Prostate gland (tissue), 2 donors: Measurements from ENCODE around the gene MRTFB. TPM values are rescaled to one million over a fixed set of nuclear protein-coding genes. Genes with fewer than 3 reads are reported as not detected.

Experiments used
- DNase-seq: peaks from one replicate; pipeline ENCODE4 v3.0.0-alpha.2; 2019; ENCODE audit warnings: low spot score
- H3K27ac ChIP-seq, 2 donors: fragments of 200-600 bp; sonication (generic); 2 replicates each; pipeline ENCODE4 v1.5.1; 2017 to 2019
- H3K27me3 ChIP-seq: fragments of 200-600 bp; sonication (generic); replicated peaks from 2 replicates; pipeline ENCODE4 v1.5.1; 2019; ENCODE audit not compliant: insufficient read depth
- H3K36me3 ChIP-seq, 2 donors: fragments of 200-600 bp; sonication (generic); 1 replicate in 1 of 2; 2 replicates in 1 of 2; pipeline versions ENCODE4 v1.5.1 to v1.8.1; 2017 to 2019
- H3K4me1 ChIP-seq: fragments of 200-600 bp; sonication (generic); replicated peaks from 2 replicates; pipeline ENCODE4 v1.5.1; 2019
- H3K4me3 ChIP-seq, 2 donors: fragments of 200-600 bp; sonication (generic); 2 replicates each; pipeline ENCODE4 v1.5.1; 2017 to 2019
- H3K9me3 ChIP-seq: fragments of 200-600 bp; sonication (generic); 2 replicates; pipeline ENCODE4 v1.5.1; 2017
- CTCF ChIP-seq, 4 experiments: fragments of 200-600 bp in 2 of 4; fragments of 450-650 bp in 2 of 4; sonication (generic) in 2 of 4; IDR thresholded peaks; 1 replicate in 3 of 4; 2 replicates in 1 of 4; pipeline ENCODE4 v1.5.1; 2016 to 2019; ENCODE audit warnings: antibody characterized with exemption in 4 of 4, mild to moderate bottlenecking in 2 of 4, moderate library complexity in 2 of 4
- POLR2A ChIP-seq: fragments of 450-650 bp; IDR thresholded peaks from one replicate; pipeline ENCODE4 v1.6.1; 2016; ENCODE audit warnings: antibody characterized with exemption, mild to moderate bottlenecking
- POLR2AphosphoS5 ChIP-seq: sonication (generic); formaldehyde crosslinking; IDR thresholded peaks from one replicate; pipeline ENCODE4 v1.6.1; 2017; ENCODE audit warnings: antibody characterized with exemption
- WGBS: methylation state at CpG from one replicate; pipeline ENCODE4 v1.1.5; 2018; 5-methylcytosine and 5-hydroxymethylcytosine counted together
- intact Hi-C: fragments of 100-400 bp; cut with DNase I; formaldehyde crosslinking; loops from one replicate; pipeline ENCODE4 v1.14.2; 2022
- total RNA-seq, 2 donors: library from RNA; depleted of rRNA; stranded (reverse); fragments of >200 nt; gene quantifications; one replicate each; pipeline ENCODE4 v1.1.0, GENCODE V29; 2016

The MRTFB gene
- total RNA-seq, 2 donors from 2014 or later, result 46.5 to 102 TPM

GRCh38 chr16:14249291-14250032 is 178.3 kb downstream of the MRTFB start:
- Histone ChIP-seq H3K27ac (no peak overlapping the region), H3K36me3 (peaks cover 0 to 23% of the 10 kb centered on the region in 2 donors), H3K27me3 (no peaks in the 10 kb centered on the region), H3K4me3 (no peak overlapping the region), H3K4me1 (no peaks in the 10 kb centered on the region), H3K9me3 (no peaks in the 10 kb centered on the region)
- TF ChIP-seq POLR2AphosphoS5 (no peak), CTCF (IDR thresholded peaks at IDR 0.05) (peak in 3 of 4 experiments; percentile 50 to 68 (median 68))
- intact Hi-C loops, result loop anchor here (10.0 kb wide), 1 partner anchor 325 kb away; the partner anchor contains the start of gene ERCC4
- WGBS, result 52% methylated on average over 7 of the region's 7 CpGs
- no peak for DNase-seq

GRCh38 chr16:14251419-14251818 is 180.3 kb downstream of the MRTFB start:
- intact Hi-C loops, result no loop called here
- no peaks in the 10 kb centered on the region for H3K27me3 ChIP-seq
- H3K4me1 ChIP-seq, result no peaks in the 10 kb centered on the region
- H3K9me3 ChIP-seq, result no peaks in the 10 kb centered on the region
- no peak overlapping the region for H3K4me3 ChIP-seq
- no peak for DNase-seq
- TF ChIP-seq POLR2A (no peak), POLR2AphosphoS5 (no peak), CTCF (IDR thresholded peaks at IDR 0.05) (no peak)
- 91% methylated on average over 2 of the region's 2 CpGs for WGBS
- H3K36me3 ChIP-seq, result peaks cover 0 to 22% of the 10 kb centered on the region in 2 donors
- H3K27ac ChIP-seq, result no peak overlapping the region

GRCh38 chr16:14252860-14253259 is 181.7 kb downstream of the MRTFB start:
- DNase-seq, result no peak
- TF ChIP-seq CTCF (IDR thresholded peaks at IDR 0.05) (no peak), POLR2AphosphoS5 (no peak), POLR2A (no peak)

GRCh38 chr16:14263011-14263410 is 191.9 kb downstream of the MRTFB start:
- 91% methylated on average over 5 of the region's 5 CpGs for WGBS
- H3K9me3 ChIP-seq, result no peaks in the 10 kb centered on the region
- no peak overlapping the region for H3K4me3 ChIP-seq
- no peak for TF ChIP-seq CTCF (IDR thresholded peaks at IDR 0.05)
- TF ChIP-seq POLR2AphosphoS5, result no peak
- TF ChIP-seq POLR2A, result no peak
- DNase-seq, result no peak
- intact Hi-C loops, result no loop called here
- peaks cover 4 to 19% of the 10 kb centered on the region in 2 donors for H3K36me3 ChIP-seq
- H3K27ac ChIP-seq, result no peak overlapping the region
- H3K4me1 ChIP-seq, result no peaks in the 10 kb centered on the region
- H3K27me3 ChIP-seq, result no peaks in the 10 kb centered on the region

More at GRCh38 chr16:14252860-14253259, 181.7 kb downstream of the MRTFB start:
- H3K9me3 ChIP-seq, result no peaks in the 10 kb centered on the region
- no peaks in the 10 kb centered on the region for H3K27me3 ChIP-seq
- H3K4me1 ChIP-seq, result no peaks in the 10 kb centered on the region
- no peak overlapping the region for H3K27ac ChIP-seq
- intact Hi-C loops, result no loop called here
- H3K36me3 ChIP-seq, result peaks cover 0 to 12% of the 10 kb centered on the region in 2 donors
- no peak overlapping the region for H3K4me3 ChIP-seq

GRCh38 chr16:14263769-14264168 is 192.7 kb downstream of the MRTFB start:
- 97% methylated on average over 8 of the region's 8 CpGs for whole genome bisulfite sequencing
- H3K4me3 ChIP-seq, result no peak overlapping the region
- H3K4me1 ChIP-seq, result no peaks in the 10 kb centered on the region
- H3K27ac ChIP-seq, result no peak overlapping the region
- no peaks in the 10 kb centered on the region for H3K9me3 ChIP-seq
- H3K36me3 ChIP-seq, result peaks cover 4 to 19% of the 10 kb centered on the region in 2 donors
- TF ChIP-seq CTCF (IDR thresholded peaks at IDR 0.05), result no peak
- no peak for TF ChIP-seq POLR2AphosphoS5
- no peak for TF ChIP-seq POLR2A
- DNase-seq, result no peak
- no peaks in the 10 kb centered on the region for H3K27me3 ChIP-seq
- intact Hi-C loops, result no loop called here
